ENCODE measurements around the gene THRSP. TPM values are rescaled to one million over a fixed set of nuclear protein-coding genes. Genes with fewer than 3 reads are reported as not detected.

Gene THRSP
- total and polyA plus RNA-seq, 10 of the 15 experiments (the other 5 are each of a cell fraction or from before 2014, with no cell fraction given), result 0.18 TPM; not detected in 9

DNA sequence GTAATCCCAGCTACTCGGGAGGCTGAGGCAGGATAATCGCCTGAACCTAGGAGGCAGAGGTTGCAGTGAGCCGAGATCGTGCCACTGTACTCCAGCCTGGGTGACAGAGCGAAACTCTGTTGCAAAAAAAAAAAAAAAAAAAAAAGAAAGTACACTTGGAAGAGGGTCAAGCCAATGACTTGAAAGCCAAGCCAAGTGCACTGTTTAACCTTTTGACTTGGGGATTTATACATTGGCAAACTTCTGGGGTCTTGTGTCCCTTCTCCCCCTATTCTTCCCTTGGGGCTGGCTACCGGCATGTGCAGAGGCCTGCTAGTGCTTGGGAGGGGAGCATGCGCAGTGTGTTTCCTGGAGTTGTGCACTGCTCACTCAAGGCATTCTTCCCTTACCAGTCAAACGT, 14.3 kb upstream of the THRSP start:
- RAD21 ChIA-PET (ENCODE audit: unreplicated experiment), result interaction anchor here (0.6 to 2.1 kb wide), 2 partner anchors 50 to 55 kb away, joined by 3 to 5 read pairs; partner anchors contain the start of gene INTS4
- FAIRE-seq (no peak), ATAC-seq (no peak), DNase-seq (ENCODE audit: low read depth, low spot score) (no peak)
- BruUV-seq (replicated peaks), result no TSS peak
- H3K9ac ChIP-seq (ENCODE audit: control insufficient read depth, insufficient read depth, low read length), result no peak overlapping the region
- no peaks in the 10 kb centered on the region for H3K4me1 ChIP-seq (ENCODE audit: control insufficient read depth, insufficient read depth, low read length)
- 70% methylated on average over 8 of the region's 8 CpGs for WGBS (ENCODE audit: insufficient coverage, insufficient replicate concordance, low lambda C conversion rate, missing lambda C conversion rate)
- no peaks in the 10 kb centered on the region for H3K36me3 ChIP-seq (ENCODE audit: control insufficient read depth in 2 of 2, insufficient read depth in 2 of 2, low read length in 1 of 2)
- H3K9me3 ChIP-seq (replicated peaks; ENCODE audit: control insufficient read depth, insufficient read depth, low read length), result no peaks in the 10 kb centered on the region
- no peaks in the 10 kb centered on the region for H3K27me3 ChIP-seq (replicated peaks in 1 of 2; ENCODE audit: control insufficient read depth in 2 of 2, insufficient read depth in 2 of 2, low read length in 1 of 2)
- H2AFZ ChIP-seq (ENCODE audit: control insufficient read depth, low read depth, low read length), result no peak overlapping the region
- H3K4me3 ChIP-seq, result no peak overlapping the region
- H4K20me1 ChIP-seq (ENCODE audit: control insufficient read depth, insufficient read depth), result no peaks in the 10 kb centered on the region
- H3K4me2 ChIP-seq (ENCODE audit: control insufficient read depth, insufficient read depth), result no peak overlapping the region
- in situ Hi-C loops (cut with MboI), result no loop called here
- H3K79me2 ChIP-seq (ENCODE audit: control insufficient read depth, insufficient read depth, low read length), result no peaks in the 10 kb centered on the region
- POLR2A ChIA-PET, result interaction anchor here (0.5 kb wide), 1 partner anchor 264 kb away, joined by 5 read pairs; no protein-coding TSS in a partner anchor
- CTCF ChIA-PET, result interaction anchor here (1.6 kb wide), 1 partner anchor 28 kb away, joined by 3 read pairs; no protein-coding TSS in a partner anchor
- intact Hi-C loops (cut with micrococcal nuclease; ENCODE audit: unreplicated experiment), result no loop called here
- H3K27ac ChIP-seq (ENCODE audit: control insufficient read depth, insufficient read depth), result no peak overlapping the region
- SMC1A ChIA-PET (ENCODE audit: uncharacterized antibody, unreplicated experiment), result interaction anchor here (1.5 kb wide), 1 partner anchor 28 kb away, joined by 3 read pairs; no protein-coding TSS in a partner anchor
- TF ChIP-seq FOS (IDR thresholded peaks at IDR 0.05; ENCODE audit: borderline replicate concordance, extremely low read depth, insufficient read length), result no peak
- no peak for TF ChIP-seq STAT3 (IDR thresholded peaks at IDR 0.05; ENCODE audit: low read depth, low read length)
- TF ChIP-seq SIN3A (IDR thresholded peaks at IDR 0.05; ENCODE audit: low read depth, low read length), result no peak
- TF ChIP-seq, protein P1, sequence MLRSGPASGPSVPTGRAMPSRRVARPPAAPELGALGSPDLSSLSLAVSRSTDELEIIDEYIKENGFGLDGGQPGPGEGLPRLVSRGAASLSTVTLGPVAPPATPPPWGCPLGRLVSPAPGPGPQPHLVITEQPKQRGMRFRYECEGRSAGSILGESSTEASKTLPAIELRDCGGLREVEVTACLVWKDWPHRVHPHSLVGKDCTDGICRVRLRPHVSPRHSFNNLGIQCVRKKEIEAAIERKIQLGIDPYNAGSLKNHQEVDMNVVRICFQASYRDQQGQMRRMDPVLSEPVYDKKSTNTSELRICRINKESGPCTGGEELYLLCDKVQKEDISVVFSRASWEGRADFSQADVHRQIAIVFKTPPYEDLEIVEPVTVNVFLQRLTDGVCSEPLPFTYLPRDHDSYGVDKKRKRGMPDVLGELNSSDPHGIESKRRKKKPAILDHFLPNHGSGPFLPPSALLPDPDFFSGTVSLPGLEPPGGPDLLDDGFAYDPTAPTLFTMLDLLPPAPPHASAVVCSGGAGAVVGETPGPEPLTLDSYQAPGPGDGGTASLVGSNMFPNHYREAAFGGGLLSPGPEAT (IDR thresholded peaks at IDR 0.05; ENCODE audit: low read depth), result no peak
- TF ChIP-seq, protein P2, sequence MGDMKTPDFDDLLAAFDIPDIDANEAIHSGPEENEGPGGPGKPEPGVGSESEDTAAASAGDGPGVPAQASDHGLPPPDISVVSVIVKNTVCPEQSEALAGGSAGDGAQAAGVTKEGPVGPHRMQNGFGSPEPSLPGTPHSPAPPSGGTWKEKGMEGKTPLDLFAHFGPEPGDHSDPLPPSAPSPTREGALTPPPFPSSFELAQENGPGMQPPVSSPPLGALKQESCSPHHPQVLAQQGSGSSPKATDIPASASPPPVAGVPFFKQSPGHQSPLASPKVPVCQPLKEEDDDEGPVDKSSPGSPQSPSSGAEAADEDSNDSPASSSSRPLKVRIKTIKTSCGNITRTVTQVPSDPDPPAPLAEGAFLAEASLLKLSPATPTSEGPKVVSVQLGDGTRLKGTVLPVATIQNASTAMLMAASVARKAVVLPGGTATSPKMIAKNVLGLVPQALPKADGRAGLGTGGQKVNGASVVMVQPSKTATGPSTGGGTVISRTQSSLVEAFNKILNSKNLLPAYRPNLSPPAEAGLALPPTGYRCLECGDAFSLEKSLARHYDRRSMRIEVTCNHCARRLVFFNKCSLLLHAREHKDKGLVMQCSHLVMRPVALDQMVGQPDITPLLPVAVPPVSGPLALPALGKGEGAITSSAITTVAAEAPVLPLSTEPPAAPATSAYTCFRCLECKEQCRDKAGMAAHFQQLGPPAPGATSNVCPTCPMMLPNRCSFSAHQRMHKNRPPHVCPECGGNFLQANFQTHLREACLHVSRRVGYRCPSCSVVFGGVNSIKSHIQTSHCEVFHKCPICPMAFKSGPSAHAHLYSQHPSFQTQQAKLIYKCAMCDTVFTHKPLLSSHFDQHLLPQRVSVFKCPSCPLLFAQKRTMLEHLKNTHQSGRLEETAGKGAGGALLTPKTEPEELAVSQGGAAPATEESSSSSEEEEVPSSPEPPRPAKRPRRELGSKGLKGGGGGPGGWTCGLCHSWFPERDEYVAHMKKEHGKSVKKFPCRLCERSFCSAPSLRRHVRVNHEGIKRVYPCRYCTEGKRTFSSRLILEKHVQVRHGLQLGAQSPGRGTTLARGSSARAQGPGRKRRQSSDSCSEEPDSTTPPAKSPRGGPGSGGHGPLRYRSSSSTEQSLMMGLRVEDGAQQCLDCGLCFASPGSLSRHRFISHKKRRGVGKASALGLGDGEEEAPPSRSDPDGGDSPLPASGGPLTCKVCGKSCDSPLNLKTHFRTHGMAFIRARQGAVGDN (IDR thresholded peaks at IDR 0.05), result no peak
- TF ChIP-seq EGR1 (IDR thresholded peaks at IDR 0.05; ENCODE audit: borderline replicate concordance in 1 of 2, low read depth in 2 of 2, low read length in 2 of 2), result no peak
- no peak for TF ChIP-seq KAT2A (conservative IDR thresholded peaks at IDR 0.05; ENCODE audit: control insufficient read depth, low read depth, low read length)
- TF ChIP-seq CBX3 (IDR thresholded peaks at IDR 0.05; ENCODE audit: borderline replicate concordance, low read depth), result no peak
- no peak for TF ChIP-seq ETV6 (conservative IDR thresholded peaks at IDR 0.05 in 1 of 2, IDR thresholded peaks at IDR 0.05 in 1 of 2; ENCODE audit: borderline replicate concordance in 1 of 2, low read depth in 1 of 2)
- TF ChIP-seq, protein P3, sequence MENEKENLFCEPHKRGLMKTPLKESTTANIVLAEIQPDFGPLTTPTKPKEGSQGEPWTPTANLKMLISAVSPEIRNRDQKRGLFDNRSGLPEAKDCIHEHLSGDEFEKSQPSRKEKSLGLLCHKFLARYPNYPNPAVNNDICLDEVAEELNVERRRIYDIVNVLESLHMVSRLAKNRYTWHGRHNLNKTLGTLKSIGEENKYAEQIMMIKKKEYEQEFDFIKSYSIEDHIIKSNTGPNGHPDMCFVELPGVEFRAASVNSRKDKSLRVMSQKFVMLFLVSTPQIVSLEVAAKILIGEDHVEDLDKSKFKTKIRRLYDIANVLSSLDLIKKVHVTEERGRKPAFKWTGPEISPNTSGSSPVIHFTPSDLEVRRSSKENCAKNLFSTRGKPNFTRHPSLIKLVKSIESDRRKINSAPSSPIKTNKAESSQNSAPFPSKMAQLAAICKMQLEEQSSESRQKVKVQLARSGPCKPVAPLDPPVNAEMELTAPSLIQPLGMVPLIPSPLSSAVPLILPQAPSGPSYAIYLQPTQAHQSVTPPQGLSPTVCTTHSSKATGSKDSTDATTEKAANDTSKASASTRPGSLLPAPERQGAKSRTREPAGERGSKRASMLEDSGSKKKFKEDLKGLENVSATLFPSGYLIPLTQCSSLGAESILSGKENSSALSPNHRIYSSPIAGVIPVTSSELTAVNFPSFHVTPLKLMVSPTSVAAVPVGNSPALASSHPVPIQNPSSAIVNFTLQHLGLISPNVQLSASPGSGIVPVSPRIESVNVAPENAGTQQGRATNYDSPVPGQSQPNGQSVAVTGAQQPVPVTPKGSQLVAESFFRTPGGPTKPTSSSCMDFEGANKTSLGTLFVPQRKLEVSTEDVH (IDR thresholded peaks at IDR 0.05; ENCODE audit: low read depth, partially characterized antibody), result no peak
- no peak for TF ChIP-seq NFXL1 (IDR thresholded peaks at IDR 0.05; ENCODE audit: borderline replicate concordance)

Measured in GM12878 (cell line).